HepG2 (cell line): Measurements from ENCODE around the gene PHLDB1. TPM values are rescaled to one million over a fixed set of nuclear protein-coding genes. Genes with fewer than 3 reads are reported as not detected.

ENCODE experiments used
- ARNTL ChIP-seq: sonication (generic); formaldehyde crosslinking; IDR thresholded peaks from 2 replicates; pipeline ENCODE4 v1.4.0; 2020; ENCODE audit warnings: mild to moderate bottlenecking, missing genetic modification reagents
- EHMT2 ChIP-seq: fragments of 200-600 bp; sonication (generic); IDR thresholded peaks from 2 replicates; pipeline ENCODE4 v1.7.0; 2017; ENCODE audit warnings: antibody characterized with exemption, low read depth, low read length, borderline replicate concordance
- MED8 ChIP-seq: sonication (generic); formaldehyde crosslinking; IDR thresholded peaks from 2 replicates; pipeline ENCODE4 v1.8.1; 2023; ENCODE audit warnings: mild to moderate bottlenecking, missing genetic modification reagents; ENCODE audit not compliant: insufficient replicate concordance
- NPAS2 ChIP-seq: sonication (generic); formaldehyde crosslinking; IDR thresholded peaks from 2 replicates; pipeline ENCODE4 v1.8.0; 2022; ENCODE audit warnings: mild to moderate bottlenecking, missing genetic modification reagents, borderline replicate concordance
- SMARCC2 ChIP-seq: fragments of 450-650 bp; IDR thresholded peaks from 2 replicates; pipeline ENCODE4 v1.6.1; 2017; ENCODE audit warnings: antibody characterized with exemption, mild to moderate bottlenecking
- SUZ12 ChIP-seq: fragments of 150-350 bp; IDR thresholded peaks from 2 replicates; pipeline ENCODE4 v1.6.1; 2014; ENCODE audit warnings: low read depth, low read length
- SYNCRIP ChIP-seq: fragments of 200-400 bp; formaldehyde crosslinking; IDR thresholded peaks from 2 replicates; pipeline ENCODE4 v1.6.1; 2018; ENCODE audit warnings: mild to moderate bottlenecking, low read depth, low read length; ENCODE audit not compliant: insufficient read depth
- ZNF10 ChIP-seq: sonication (generic); formaldehyde crosslinking; IDR thresholded peaks from 2 replicates; pipeline ENCODE4 v1.4.0; 2020; ENCODE audit warnings: mild to moderate bottlenecking, low read depth, missing genetic modification reagents, borderline replicate concordance
- ZNF382 ChIP-seq: sonication (generic); formaldehyde crosslinking; IDR thresholded peaks from 2 replicates; pipeline ENCODE4 v1.5.0; 2020; ENCODE audit warnings: missing genetic modification reagents, mild to moderate bottlenecking, borderline replicate concordance
- ZNF883 ChIP-seq: sonication (generic); formaldehyde crosslinking; IDR thresholded peaks from 2 replicates; pipeline ENCODE4 v1.5.1; 2020; ENCODE audit warnings: mild to moderate bottlenecking, missing genetic modification reagents; ENCODE audit errors: not compliant biosample characterization
- ZSCAN20 ChIP-seq: sonication (generic); formaldehyde crosslinking; IDR thresholded peaks from 2 replicates; pipeline ENCODE4 v1.4.0; 2020; ENCODE audit warnings: missing genetic modification reagents, mild to moderate bottlenecking, borderline replicate concordance
- polyA plus RNA-seq, 8 experiments: library from polyadenylated mRNA; depleted of rRNA in 3 of 8; stranded (reverse) in 7 of 8; unstranded in 1 of 8; fragments of >200 nt; fragmentation: Illumina TruSeq in 4 of 8; extraction: Trizol in 4 of 8; gene quantifications; 2 replicates each; pipeline versions ENCODE4 v1.2.1 to v1.2.3, GENCODE V29; 2011 to 2016; ENCODE audit warnings: low read depth in 4 of 8, missing spikeins in 1 of 8, mixed read lengths in 1 of 8; ENCODE audit not compliant: insufficient read depth in 1 of 8
- total RNA-seq, 5 experiments: library from RNA; depleted of rRNA; stranded (reverse); fragments of >200 nt; fragmentation: Illumina TruSeq; extraction: Trizol; gene quantifications; 2 replicates each; pipeline ENCODE4 v1.2.3, GENCODE V29; 2016; ENCODE audit warnings: low read depth in 1 of 5
- TF ChIP-seq, protein P1 (sequence below): sonication (generic); formaldehyde crosslinking; IDR thresholded peaks from 2 replicates; pipeline ENCODE4 v1.5.0; 2020; ENCODE audit warnings: mild to moderate bottlenecking, missing genetic modification reagents, moderate library complexity
- TF ChIP-seq, protein P2 (sequence below): sonication (generic); formaldehyde crosslinking; IDR thresholded peaks from 2 replicates; pipeline ENCODE4 v1.9.0; 2021; ENCODE audit warnings: missing genetic modification reagents, borderline replicate concordance
- TF ChIP-seq, protein P3 (sequence below): sonication (generic); formaldehyde crosslinking; IDR thresholded peaks from 2 replicates; pipeline ENCODE4 v1.5.0; 2020; ENCODE audit warnings: missing genetic modification reagents
- TF ChIP-seq, protein P4 (sequence below): sonication (generic); formaldehyde crosslinking; IDR thresholded peaks from 2 replicates; pipeline ENCODE4 v1.4.0; 2020; ENCODE audit warnings: mild to moderate bottlenecking, missing genetic modification reagents
- TF ChIP-seq, protein P5 (sequence below): sonication (generic); formaldehyde crosslinking; IDR thresholded peaks from 2 replicates; pipeline ENCODE4 v1.8.0; 2022; ENCODE audit warnings: mild to moderate bottlenecking, missing genetic modification reagents, moderate library complexity

PHLDB1 gene
- total and polyA plus RNA-seq, 2 of the 13 experiments (the other 11 are each of a cell fraction or from before 2014, with no cell fraction given): 13.8 to 14.2 TPM

DNA sequence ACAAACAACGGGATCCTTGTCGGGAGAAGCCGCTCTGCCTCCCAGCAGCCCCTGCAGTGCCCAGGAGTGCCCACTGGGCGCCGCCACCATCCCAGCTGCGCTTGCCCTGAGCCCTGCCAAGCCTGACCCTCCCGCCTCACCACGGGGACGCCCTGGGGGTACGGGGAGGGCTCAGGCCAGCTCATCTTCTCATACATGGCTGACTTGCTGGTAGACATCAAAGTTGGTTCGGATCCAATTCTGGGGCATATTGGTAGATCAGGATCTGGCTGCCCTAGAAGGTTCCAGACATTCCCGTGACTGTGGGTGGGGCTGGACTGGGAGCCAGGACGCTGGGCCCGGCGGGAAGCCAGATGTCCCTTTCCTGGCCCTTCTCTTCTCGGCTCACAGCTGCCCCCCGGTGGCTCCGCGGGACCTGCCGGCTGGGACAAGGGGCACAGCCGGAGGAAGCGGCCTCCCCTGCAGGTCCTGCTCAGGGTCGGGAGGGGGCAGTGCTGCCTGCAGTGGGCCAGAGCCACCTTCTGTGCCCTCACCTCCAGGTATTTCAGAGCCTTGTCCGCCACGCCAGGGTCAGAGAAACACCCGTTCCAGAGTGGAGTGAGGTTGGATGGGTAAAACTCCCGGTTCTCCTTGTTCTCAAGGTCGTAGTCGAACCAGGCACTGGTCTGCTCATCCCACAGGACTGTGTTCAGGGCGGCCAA, 82.6 kb downstream of the PHLDB1 start (continued):
- TF ChIP-seq EHMT2 (no peak), SYNCRIP (no peak), SUZ12 (no peak), ZSCAN20 (no peak), SMARCC2 (no peak), ARNTL (CRISPR knock-in tag) (no peak), ZNF10 (no peak), ZNF883 (CRISPR knock-in tag) (peak; percentile 46), MED8 (no peak), NPAS2 (CRISPR knock-in tag) (no peak), ZNF382 (no peak)
- TF ChIP-seq, protein P1, sequence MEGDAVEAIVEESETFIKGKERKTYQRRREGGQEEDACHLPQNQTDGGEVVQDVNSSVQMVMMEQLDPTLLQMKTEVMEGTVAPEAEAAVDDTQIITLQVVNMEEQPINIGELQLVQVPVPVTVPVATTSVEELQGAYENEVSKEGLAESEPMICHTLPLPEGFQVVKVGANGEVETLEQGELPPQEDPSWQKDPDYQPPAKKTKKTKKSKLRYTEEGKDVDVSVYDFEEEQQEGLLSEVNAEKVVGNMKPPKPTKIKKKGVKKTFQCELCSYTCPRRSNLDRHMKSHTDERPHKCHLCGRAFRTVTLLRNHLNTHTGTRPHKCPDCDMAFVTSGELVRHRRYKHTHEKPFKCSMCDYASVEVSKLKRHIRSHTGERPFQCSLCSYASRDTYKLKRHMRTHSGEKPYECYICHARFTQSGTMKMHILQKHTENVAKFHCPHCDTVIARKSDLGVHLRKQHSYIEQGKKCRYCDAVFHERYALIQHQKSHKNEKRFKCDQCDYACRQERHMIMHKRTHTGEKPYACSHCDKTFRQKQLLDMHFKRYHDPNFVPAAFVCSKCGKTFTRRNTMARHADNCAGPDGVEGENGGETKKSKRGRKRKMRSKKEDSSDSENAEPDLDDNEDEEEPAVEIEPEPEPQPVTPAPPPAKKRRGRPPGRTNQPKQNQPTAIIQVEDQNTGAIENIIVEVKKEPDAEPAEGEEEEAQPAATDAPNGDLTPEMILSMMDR (CRISPR knock-in tag): peak; percentile 92
- TF ChIP-seq, protein P2, sequence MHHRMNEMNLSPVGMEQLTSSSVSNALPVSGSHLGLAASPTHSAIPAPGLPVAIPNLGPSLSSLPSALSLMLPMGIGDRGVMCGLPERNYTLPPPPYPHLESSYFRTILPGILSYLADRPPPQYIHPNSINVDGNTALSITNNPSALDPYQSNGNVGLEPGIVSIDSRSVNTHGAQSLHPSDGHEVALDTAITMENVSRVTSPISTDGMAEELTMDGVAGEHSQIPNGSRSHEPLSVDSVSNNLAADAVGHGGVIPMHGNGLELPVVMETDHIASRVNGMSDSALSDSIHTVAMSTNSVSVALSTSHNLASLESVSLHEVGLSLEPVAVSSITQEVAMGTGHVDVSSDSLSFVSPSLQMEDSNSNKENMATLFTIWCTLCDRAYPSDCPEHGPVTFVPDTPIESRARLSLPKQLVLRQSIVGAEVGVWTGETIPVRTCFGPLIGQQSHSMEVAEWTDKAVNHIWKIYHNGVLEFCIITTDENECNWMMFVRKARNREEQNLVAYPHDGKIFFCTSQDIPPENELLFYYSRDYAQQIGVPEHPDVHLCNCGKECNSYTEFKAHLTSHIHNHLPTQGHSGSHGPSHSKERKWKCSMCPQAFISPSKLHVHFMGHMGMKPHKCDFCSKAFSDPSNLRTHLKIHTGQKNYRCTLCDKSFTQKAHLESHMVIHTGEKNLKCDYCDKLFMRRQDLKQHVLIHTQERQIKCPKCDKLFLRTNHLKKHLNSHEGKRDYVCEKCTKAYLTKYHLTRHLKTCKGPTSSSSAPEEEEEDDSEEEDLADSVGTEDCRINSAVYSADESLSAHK (CRISPR knock-in tag): no peak
- TF ChIP-seq, protein P3, sequence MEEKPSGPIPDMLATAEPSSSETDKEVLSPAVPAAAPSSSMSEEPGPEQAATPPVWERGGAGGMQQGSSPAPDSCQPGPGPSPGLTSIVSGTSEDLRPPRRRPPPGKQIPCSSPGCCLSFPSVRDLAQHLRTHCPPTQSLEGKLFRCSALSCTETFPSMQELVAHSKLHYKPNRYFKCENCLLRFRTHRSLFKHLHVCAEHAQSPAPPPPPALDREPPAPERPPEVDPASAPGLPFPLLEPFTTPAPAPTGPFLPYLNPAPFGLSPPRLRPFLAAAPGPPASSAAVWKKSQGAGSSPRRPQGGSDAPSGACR (CRISPR knock-in tag): peak; percentile 95; the same call in 1 of the 2 replicates
- TF ChIP-seq, protein P4, sequence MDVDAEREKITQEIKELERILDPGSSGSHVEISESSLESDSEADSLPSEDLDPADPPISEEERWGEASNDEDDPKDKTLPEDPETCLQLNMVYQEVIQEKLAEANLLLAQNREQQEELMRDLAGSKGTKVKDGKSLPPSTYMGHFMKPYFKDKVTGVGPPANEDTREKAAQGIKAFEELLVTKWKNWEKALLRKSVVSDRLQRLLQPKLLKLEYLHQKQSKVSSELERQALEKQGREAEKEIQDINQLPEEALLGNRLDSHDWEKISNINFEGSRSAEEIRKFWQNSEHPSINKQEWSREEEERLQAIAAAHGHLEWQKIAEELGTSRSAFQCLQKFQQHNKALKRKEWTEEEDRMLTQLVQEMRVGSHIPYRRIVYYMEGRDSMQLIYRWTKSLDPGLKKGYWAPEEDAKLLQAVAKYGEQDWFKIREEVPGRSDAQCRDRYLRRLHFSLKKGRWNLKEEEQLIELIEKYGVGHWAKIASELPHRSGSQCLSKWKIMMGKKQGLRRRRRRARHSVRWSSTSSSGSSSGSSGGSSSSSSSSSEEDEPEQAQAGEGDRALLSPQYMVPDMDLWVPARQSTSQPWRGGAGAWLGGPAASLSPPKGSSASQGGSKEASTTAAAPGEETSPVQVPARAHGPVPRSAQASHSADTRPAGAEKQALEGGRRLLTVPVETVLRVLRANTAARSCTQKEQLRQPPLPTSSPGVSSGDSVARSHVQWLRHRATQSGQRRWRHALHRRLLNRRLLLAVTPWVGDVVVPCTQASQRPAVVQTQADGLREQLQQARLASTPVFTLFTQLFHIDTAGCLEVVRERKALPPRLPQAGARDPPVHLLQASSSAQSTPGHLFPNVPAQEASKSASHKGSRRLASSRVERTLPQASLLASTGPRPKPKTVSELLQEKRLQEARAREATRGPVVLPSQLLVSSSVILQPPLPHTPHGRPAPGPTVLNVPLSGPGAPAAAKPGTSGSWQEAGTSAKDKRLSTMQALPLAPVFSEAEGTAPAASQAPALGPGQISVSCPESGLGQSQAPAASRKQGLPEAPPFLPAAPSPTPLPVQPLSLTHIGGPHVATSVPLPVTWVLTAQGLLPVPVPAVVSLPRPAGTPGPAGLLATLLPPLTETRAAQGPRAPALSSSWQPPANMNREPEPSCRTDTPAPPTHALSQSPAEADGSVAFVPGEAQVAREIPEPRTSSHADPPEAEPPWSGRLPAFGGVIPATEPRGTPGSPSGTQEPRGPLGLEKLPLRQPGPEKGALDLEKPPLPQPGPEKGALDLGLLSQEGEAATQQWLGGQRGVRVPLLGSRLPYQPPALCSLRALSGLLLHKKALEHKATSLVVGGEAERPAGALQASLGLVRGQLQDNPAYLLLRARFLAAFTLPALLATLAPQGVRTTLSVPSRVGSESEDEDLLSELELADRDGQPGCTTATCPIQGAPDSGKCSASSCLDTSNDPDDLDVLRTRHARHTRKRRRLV (CRISPR knock-in tag): no peak
- TF ChIP-seq, protein P5, sequence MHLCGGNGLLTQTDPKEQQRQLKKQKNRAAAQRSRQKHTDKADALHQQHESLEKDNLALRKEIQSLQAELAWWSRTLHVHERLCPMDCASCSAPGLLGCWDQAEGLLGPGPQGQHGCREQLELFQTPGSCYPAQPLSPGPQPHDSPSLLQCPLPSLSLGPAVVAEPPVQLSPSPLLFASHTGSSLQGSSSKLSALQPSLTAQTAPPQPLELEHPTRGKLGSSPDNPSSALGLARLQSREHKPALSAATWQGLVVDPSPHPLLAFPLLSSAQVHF: no peak
